ENCODE data around the gene MFSD8. TPM values are rescaled to one million over a fixed set of nuclear protein-coding genes. Genes with fewer than 3 reads are reported as not detected.

Gene MFSD8
- total and polyA plus RNA-seq, 10 donors: 13.9 to 42.5 (median 34.0) TPM

DNA sequence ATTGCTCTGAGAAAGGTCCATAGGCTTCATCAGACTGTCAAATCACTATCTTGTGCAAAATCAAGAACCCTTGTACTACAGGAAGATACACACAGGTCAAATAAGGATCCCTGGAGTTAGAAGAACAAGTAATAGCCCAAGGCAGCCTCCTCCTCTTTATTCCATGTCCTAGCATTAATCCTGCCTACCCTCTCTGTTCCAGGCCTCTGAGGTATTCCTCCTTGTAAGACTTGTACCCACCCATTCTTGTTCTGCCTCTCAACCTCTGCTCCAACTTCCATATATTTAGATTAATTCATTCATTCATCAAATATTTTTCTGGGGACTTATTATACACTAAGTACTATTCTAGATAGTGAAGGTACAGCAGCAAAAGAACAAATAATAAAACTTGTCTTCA is 94.7 kb downstream of the MFSD8 start:
- no peaks in the 10 kb centered on the region for H3K27me3 ChIP-seq (replicated peaks in 1 of 7)
- no peaks in the 10 kb centered on the region for H3K9me3 ChIP-seq
- H3K36me3 ChIP-seq: no peaks in the 10 kb centered on the region
- intact Hi-C loops (cut with DNase I; ENCODE audit: low total_unique reads): no loop called here
- TF ChIP-seq POLR2A (IDR thresholded peaks at IDR 0.05) (no peak), POLR2AphosphoS5 (IDR thresholded peaks at IDR 0.05) (no peak)
- TF ChIP-seq, protein P1, sequence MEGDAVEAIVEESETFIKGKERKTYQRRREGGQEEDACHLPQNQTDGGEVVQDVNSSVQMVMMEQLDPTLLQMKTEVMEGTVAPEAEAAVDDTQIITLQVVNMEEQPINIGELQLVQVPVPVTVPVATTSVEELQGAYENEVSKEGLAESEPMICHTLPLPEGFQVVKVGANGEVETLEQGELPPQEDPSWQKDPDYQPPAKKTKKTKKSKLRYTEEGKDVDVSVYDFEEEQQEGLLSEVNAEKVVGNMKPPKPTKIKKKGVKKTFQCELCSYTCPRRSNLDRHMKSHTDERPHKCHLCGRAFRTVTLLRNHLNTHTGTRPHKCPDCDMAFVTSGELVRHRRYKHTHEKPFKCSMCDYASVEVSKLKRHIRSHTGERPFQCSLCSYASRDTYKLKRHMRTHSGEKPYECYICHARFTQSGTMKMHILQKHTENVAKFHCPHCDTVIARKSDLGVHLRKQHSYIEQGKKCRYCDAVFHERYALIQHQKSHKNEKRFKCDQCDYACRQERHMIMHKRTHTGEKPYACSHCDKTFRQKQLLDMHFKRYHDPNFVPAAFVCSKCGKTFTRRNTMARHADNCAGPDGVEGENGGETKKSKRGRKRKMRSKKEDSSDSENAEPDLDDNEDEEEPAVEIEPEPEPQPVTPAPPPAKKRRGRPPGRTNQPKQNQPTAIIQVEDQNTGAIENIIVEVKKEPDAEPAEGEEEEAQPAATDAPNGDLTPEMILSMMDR (IDR thresholded peaks at IDR 0.05 in 8 of 11, conservative IDR thresholded peaks at IDR 0.05 in 3 of 11): no peak
- H3K27ac ChIP-seq: no peak overlapping the region
- DNase-seq: no peak
- no peak overlapping the region for H3K4me3 ChIP-seq
- peaks cover 0 to 7% (median 3%) of the 10 kb centered on the region in 6 donors for H3K4me1 ChIP-seq

DNA sequence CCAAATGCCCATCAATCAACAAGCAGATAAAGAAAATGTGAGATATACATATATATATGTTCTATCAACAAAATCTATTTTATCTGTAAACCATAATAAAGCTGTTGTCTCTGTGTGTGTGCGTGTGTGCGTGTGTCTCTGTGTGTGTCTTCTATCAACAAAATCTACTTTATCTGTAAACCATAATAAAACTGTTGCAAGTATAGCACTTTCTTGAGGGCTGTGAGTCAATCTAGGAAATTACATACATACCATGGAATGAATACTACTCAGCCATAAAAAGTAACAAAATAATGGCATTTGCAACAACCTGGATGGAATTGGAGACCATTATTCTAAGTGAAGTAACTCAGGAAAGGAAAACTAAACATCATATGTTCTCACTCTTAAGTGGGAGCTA is 96.8 kb downstream of the MFSD8 start:
- TF ChIP-seq POLR2A (IDR thresholded peaks at IDR 0.05) (no peak), POLR2AphosphoS5 (IDR thresholded peaks at IDR 0.05) (no peak)
- TF ChIP-seq, protein P1 (IDR thresholded peaks at IDR 0.05 in 8 of 11, conservative IDR thresholded peaks at IDR 0.05 in 3 of 11): no peak
- WGBS, 5 donors: 96 to 100% (median 99%) methylated on average over 2 of the region's 2 CpGs
- Histone ChIP-seq H3K27me3 (replicated peaks in 1 of 7) (no peaks in the 10 kb centered on the region), H3K4me1 (peaks cover 0 to 7% (median 3%) of the 10 kb centered on the region in 6 donors), H3K4me3 (no peak overlapping the region), H3K27ac (no peak overlapping the region), H3K9me3 (no peaks in the 10 kb centered on the region), H3K36me3 (no peaks in the 10 kb centered on the region)
- intact Hi-C loops (cut with DNase I; ENCODE audit: low total_unique reads): no loop called here
- DNase-seq: no peak

Small RNAs within 50 kb of the gene (small RNA-seq; reads per million reads assigned to genes)
- 0 reads per million in 4 donors for gene RNU6-583P

Other genes starting within 250 kb of the MFSD8 start
- gene SLC25A31, start 234.8 kb downstream of the MFSD8 start, total RNA-seq: not detected
- gene SLC25A31, start 234.8 kb downstream of the MFSD8 start, polyA plus RNA-seq: under 1 TPM in 1 of 3 donors, not detected in 2; 0.07 TPM
- 1 to 10 TPM in 6 of 7 donors, under 1 TPM in 1; 0.83 to 4.1 (median 3.5) TPM for gene HSPA4L, start 182.9 kb downstream of the MFSD8 start, total RNA-seq
- under 1 TPM; 0.13 to 0.51 (median 0.24) TPM for gene HSPA4L, start 182.9 kb downstream of the MFSD8 start, polyA plus RNA-seq
- 10 to 100 TPM in 1 of 7 donors, 1 to 10 TPM in 6; 2.3 to 10.4 (median 5.1) TPM for gene PLK4, start 84.3 kb downstream of the MFSD8 start, total RNA-seq
- 1 to 10 TPM; 1.9 to 4.0 (median 2.8) TPM for gene PLK4, start 84.3 kb downstream of the MFSD8 start, polyA plus RNA-seq
- gene ABHD18, start 233 bp upstream of the MFSD8 start, total RNA-seq: 10 to 100 TPM; 12.9 to 18.4 (median 17.1) TPM
- 1 to 10 TPM; 3.1 to 4.0 (median 4.0) TPM for gene ABHD18, start 233 bp upstream of the MFSD8 start, polyA plus RNA-seq
- 10 to 100 TPM in 6 of 7 donors, 1 to 10 TPM in 1; 8.5 to 17.8 (median 12.2) TPM for gene LARP1B, start 96.1 kb upstream of the MFSD8 start, total RNA-seq
- 1 to 10 TPM; 3.7 to 6.0 (median 4.8) TPM for gene LARP1B, start 96.1 kb upstream of the MFSD8 start, polyA plus RNA-seq